Measurements from ENCODE around the gene ERC1. TPM values are rescaled to one million over a fixed set of nuclear protein-coding genes. Genes with fewer than 3 reads are reported as not detected.

Gene ERC1
- total RNA-seq, 6 experiments from 2014 or later = 44.1 to 48.9 (median 47.9) TPM

- peaks cover 44% of the 10 kb centered on the region for H3K4me1 Mint-ChIP-seq (ENCODE audit: low read depth)
- TF ChIP-seq CTCF (IDR thresholded peaks at IDR 0.05) = no peak
- peaks cover 2% of the 10 kb centered on the region for H3K27me3 Mint-ChIP-seq (ENCODE audit: insufficient read depth)
Measured at GRCh38 chr12:1466481-1467154, 475.6 kb downstream of the ERC1 start.

GRCh38 chr12:1467710-1468109 lies 476.7 kb downstream of the ERC1 start:
- peaks cover 42% of the 10 kb centered on the region for H3K36me3 Mint-ChIP-seq (ENCODE audit: low read depth)

More at GRCh38 chr12:1466481-1467154, 475.6 kb downstream of the ERC1 start:
- Mint-ChIP-seq H3K4me3 (no peak overlapping the region), H3K9me3 (no peaks in the 10 kb centered on the region), H3K36me3 (ENCODE audit: low read depth) (peaks cover 48% of the 10 kb centered on the region), H3K27ac (no peak overlapping the region)
- no peak for DNase-seq

GRCh38 chr12:1469070-1469469 lies 478.0 kb downstream of the ERC1 start:
- H3K27ac Mint-ChIP-seq = no peak overlapping the region
- peaks cover 5% of the 10 kb centered on the region for H3K27me3 Mint-ChIP-seq (ENCODE audit: insufficient read depth)
- no peak for TF ChIP-seq CTCF (IDR thresholded peaks at IDR 0.05)
- H3K4me3 Mint-ChIP-seq = no peak overlapping the region
- H3K36me3 Mint-ChIP-seq (ENCODE audit: low read depth) = peaks cover 34% of the 10 kb centered on the region
- peaks cover 32% of the 10 kb centered on the region for H3K4me1 Mint-ChIP-seq (ENCODE audit: low read depth)
- DNase-seq = no peak
- H3K9me3 Mint-ChIP-seq = no peaks in the 10 kb centered on the region

More at GRCh38 chr12:1467710-1468109, 476.7 kb downstream of the ERC1 start:
- no peak for TF ChIP-seq CTCF (IDR thresholded peaks at IDR 0.05)
- Mint-ChIP-seq H3K27me3 (ENCODE audit: insufficient read depth) (peaks cover 2% of the 10 kb centered on the region), H3K4me1 (ENCODE audit: low read depth) (peaks cover 44% of the 10 kb centered on the region), H3K4me3 (no peak overlapping the region), H3K9me3 (no peaks in the 10 kb centered on the region), H3K27ac (no peak overlapping the region)
- DNase-seq = no peak

- peaks cover 31% of the 10 kb centered on the region for H3K36me3 Mint-ChIP-seq (ENCODE audit: low read depth)
- no peaks in the 10 kb centered on the region for H3K9me3 Mint-ChIP-seq
- peaks cover 5% of the 10 kb centered on the region for H3K27me3 Mint-ChIP-seq (ENCODE audit: insufficient read depth)
- H3K4me1 Mint-ChIP-seq (ENCODE audit: low read depth) = peaks cover 24% of the 10 kb centered on the region
- no peak overlapping the region for H3K27ac Mint-ChIP-seq
- no peak overlapping the region for H3K4me3 Mint-ChIP-seq
- no peak for DNase-seq
- TF ChIP-seq CTCF (IDR thresholded peaks at IDR 0.05) = no peak
Measured at GRCh38 chr12:1470051-1470450, 479.0 kb downstream of the ERC1 start.

- H3K27ac Mint-ChIP-seq = no peak overlapping the region; the same call in 1 of the 2 replicates
- H3K4me3 Mint-ChIP-seq = no peak overlapping the region
- peaks cover 20% of the 10 kb centered on the region for H3K4me1 Mint-ChIP-seq (ENCODE audit: low read depth)
- H3K36me3 Mint-ChIP-seq (ENCODE audit: low read depth) = peaks cover 21% of the 10 kb centered on the region
- no peaks in the 10 kb centered on the region; the same call in 1 of the 2 replicates for H3K9me3 Mint-ChIP-seq
- TF ChIP-seq CTCF (IDR thresholded peaks at IDR 0.05) = no peak
- DNase-seq = no peak
- peaks cover 4% of the 10 kb centered on the region for H3K27me3 Mint-ChIP-seq (ENCODE audit: insufficient read depth)
Measured at GRCh38 chr12:1471224-1471623, 480.2 kb downstream of the ERC1 start.

Data from HFFc6 (cell line).